HEK293T (cell line): ENCODE results near the gene ILDR2.

Experiments used
- FOXK2 ChIP-seq: fragments of 450-650 bp; IDR thresholded peaks from 2 replicates; pipeline ENCODE4 v1.6.1; 2016; ENCODE audit warnings: mild to moderate bottlenecking
- HDGF ChIP-seq: fragments of 450-650 bp; IDR thresholded peaks from 2 replicates; pipeline ENCODE4 v1.6.1; 2017; ENCODE audit warnings: antibody characterized with exemption, borderline replicate concordance
- L3MBTL2 ChIP-seq: fragments of 450-650 bp; conservative IDR thresholded peaks from 2 replicates; pipeline ENCODE4 v1.6.1; 2016; ENCODE audit warnings: mild to moderate bottlenecking

DNA sequence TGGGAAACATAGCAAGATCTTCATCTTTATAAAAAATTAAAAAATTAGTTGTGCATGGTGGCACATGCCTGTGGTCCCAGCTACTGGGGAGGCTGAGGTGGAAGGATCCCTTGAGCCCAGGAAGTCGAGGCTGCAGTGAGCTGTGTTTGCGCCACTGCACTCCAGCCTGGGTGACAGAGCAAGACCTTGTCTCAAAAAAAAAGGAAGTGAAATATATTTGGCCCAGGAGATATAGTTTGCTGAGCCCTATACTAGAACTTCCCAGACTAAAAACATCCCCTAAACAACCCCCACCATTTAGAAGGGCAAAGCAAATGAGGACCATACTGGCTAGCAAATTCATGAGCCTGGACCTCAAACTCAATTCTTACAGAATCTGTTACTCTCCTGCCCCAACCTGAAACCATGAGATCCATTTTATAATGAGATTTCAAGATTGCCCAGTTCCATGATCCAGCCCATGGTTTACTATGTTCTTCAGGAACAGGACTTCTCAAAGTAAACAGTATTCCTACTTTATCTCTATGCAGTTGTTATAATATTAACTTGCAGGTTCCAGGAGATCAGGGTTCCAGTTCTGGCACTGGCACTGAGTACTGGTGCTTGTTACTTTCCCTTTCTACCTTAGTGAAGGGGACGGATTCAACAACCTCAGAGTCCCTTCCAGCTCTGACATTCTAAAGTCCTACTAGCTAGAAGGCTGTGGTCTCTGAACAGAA is 50.4 kb downstream of the ILDR2 start:
- no peak for TF ChIP-seq L3MBTL2
- TF ChIP-seq FOXK2 = no peak
- TF ChIP-seq HDGF = no peak
